Measurements from ENCODE around the gene ADCY4. TPM values are rescaled to one million over a fixed set of nuclear protein-coding genes. Genes with fewer than 3 reads are reported as not detected.

ADCY4 gene
- total and polyA plus RNA-seq, 2 of the 8 experiments (the other 6 are each of a cell fraction or from before 2014, with no cell fraction given), result 0.27 to 0.35 TPM

- TF ChIP-seq RBBP5 (IDR thresholded peaks at IDR 0.05; ENCODE audit: borderline replicate concordance, low read depth, low read length), result no peak
- no peak for TF ChIP-seq ASH2L (IDR thresholded peaks at IDR 0.05; ENCODE audit: low read length)
- no peak for TF ChIP-seq YY1 (IDR thresholded peaks at IDR 0.05; ENCODE audit: low read depth, low read length)
- TF ChIP-seq USF2 (IDR thresholded peaks at IDR 0.05; ENCODE audit: low read length), result no peak
Measured at GRCh38 chr14:24381363-24382063, 46.6 kb upstream of the ADCY4 start (continued).
